Karpas-422 (cell line): ENCODE results near the gene GJA10. TPM values are rescaled to one million over a fixed set of nuclear protein-coding genes. Genes with fewer than 3 reads are reported as not detected.

Experiments used
- DNase-seq: peaks from one replicate; pipeline ENCODE4 v3.0.0-alpha.2; 2015
- H2AFZ ChIP-seq: fragments of 200-600 bp; sonication (generic); 2 replicates; pipeline ENCODE4 v1.6.1; 2014; ENCODE audit warnings: antibody characterized with exemption, low read length, mixed read lengths
- H3K27ac ChIP-seq: fragments of 200-600 bp; sonication (generic); 2 replicates; pipeline ENCODE4 v1.5.1; 2014; ENCODE audit warnings: mild to moderate bottlenecking, low read length, moderate library complexity
- H3K27me3 ChIP-seq: fragments of 200-600 bp; sonication (generic); 2 replicates; pipeline ENCODE4 v1.6.1; 2014; ENCODE audit warnings: low read length, mixed read lengths
- H3K36me3 ChIP-seq: fragments of 200-600 bp; sonication (generic); 2 replicates; pipeline ENCODE4 v1.6.1; 2014; ENCODE audit warnings: low read length, mixed read lengths; ENCODE audit not compliant: insufficient read depth
- H3K4me1 ChIP-seq: fragments of 200-600 bp; sonication (generic); 2 replicates; pipeline ENCODE4 v1.6.1; 2014; ENCODE audit warnings: mild to moderate bottlenecking, low read length, mixed read lengths
- H3K4me2 ChIP-seq: fragments of 200-600 bp; sonication (generic); 2 replicates; pipeline ENCODE4 v1.6.1; 2014; ENCODE audit warnings: low read length, low read depth, mild to moderate bottlenecking; ENCODE audit not compliant: poor library complexity, severe bottlenecking
- H3K4me3 ChIP-seq: fragments of 200-600 bp; sonication (generic); 2 replicates; pipeline ENCODE4 v1.5.1; 2014; ENCODE audit warnings: mild to moderate bottlenecking, antibody characterized with exemption, low read length, mixed read lengths
- H3K79me2 ChIP-seq: fragments of 200-600 bp; sonication (generic); 2 replicates; pipeline ENCODE4 v1.6.1; 2014; ENCODE audit warnings: mild to moderate bottlenecking, low read length, mixed read lengths
- H3K9ac ChIP-seq: fragments of 200-600 bp; sonication (generic); 2 replicates; pipeline ENCODE4 v1.6.0; 2014; ENCODE audit warnings: low read length
- H3K9me2 ChIP-seq: fragments of 200-600 bp; sonication (generic), shearing (Covaris generic); replicated peaks from 2 replicates; pipeline ENCODE4 v1.6.0; 2014; ENCODE audit warnings: mild to moderate bottlenecking, low read length, moderate library complexity; ENCODE audit not compliant: insufficient read depth
- H3K9me3 ChIP-seq: fragments of 300-700, 200-600 bp; sonication (generic); 2 replicates; pipeline ENCODE4 v1.6.1; 2014; ENCODE audit warnings: low read length, mixed read lengths
- H4K20me1 ChIP-seq: fragments of 200-600 bp; sonication (generic); 2 replicates; pipeline ENCODE4 v1.6.1; 2014; ENCODE audit warnings: mild to moderate bottlenecking, antibody characterized with exemption, low read length, low read depth; ENCODE audit not compliant: insufficient read depth
- total RNA-seq: library from RNA; depleted of rRNA; stranded (reverse); fragments of >200 nt; shearing (Covaris generic); gene quantifications from 2 replicates; pipeline ENCODE4 v1.2.3, GENCODE V29; 2014; ENCODE audit warnings: low replicate concordance

Gene GJA10
- total RNA-seq, 1 experiment from 2014 or later = 1.3 TPM

GRCh38 chr6:89936177-89936576, 41.9 kb downstream of the GJA10 start:
- Histone ChIP-seq H3K36me3 (no peaks in the 10 kb centered on the region), H4K20me1 (no peaks in the 10 kb centered on the region), H2AFZ (no peak overlapping the region), H3K9me3 (no peaks in the 10 kb centered on the region), H3K27ac (no peak overlapping the region), H3K9me2 (no peaks in the 10 kb centered on the region), H3K4me1 (no peaks in the 10 kb centered on the region), H3K4me3 (no peak overlapping the region), H3K79me2 (no peaks in the 10 kb centered on the region), H3K4me2 (no peak overlapping the region), H3K27me3 (no peaks in the 10 kb centered on the region), H3K9ac (no peak overlapping the region)
- DNase-seq = no peak

- Histone ChIP-seq H3K9ac (no peak overlapping the region), H3K79me2 (no peaks in the 10 kb centered on the region), H3K9me2 (no peaks in the 10 kb centered on the region), H2AFZ (no peak overlapping the region), H3K27me3 (no peaks in the 10 kb centered on the region), H3K4me2 (no peak overlapping the region), H4K20me1 (no peaks in the 10 kb centered on the region), H3K4me1 (no peaks in the 10 kb centered on the region), H3K27ac (no peak overlapping the region), H3K36me3 (no peaks in the 10 kb centered on the region), H3K9me3 (no peaks in the 10 kb centered on the region), H3K4me3 (no peak overlapping the region)
- no peak for DNase-seq
Measured at GRCh38 chr6:89938014-89938413, 43.7 kb downstream of the GJA10 start.

GRCh38 chr6:89939144-89939543, 44.9 kb downstream of the GJA10 start:
- H4K20me1 ChIP-seq = no peaks in the 10 kb centered on the region
- no peak overlapping the region for H3K4me2 ChIP-seq
- H3K9me2 ChIP-seq = no peaks in the 10 kb centered on the region
- no peaks in the 10 kb centered on the region for H3K79me2 ChIP-seq
- DNase-seq = no peak
- H3K27me3 ChIP-seq = no peaks in the 10 kb centered on the region
- H3K4me3 ChIP-seq = no peak overlapping the region
- no peak overlapping the region for H2AFZ ChIP-seq
- H3K9ac ChIP-seq = no peak overlapping the region
- no peaks in the 10 kb centered on the region for H3K36me3 ChIP-seq
- H3K9me3 ChIP-seq = no peaks in the 10 kb centered on the region
- H3K4me1 ChIP-seq = no peaks in the 10 kb centered on the region
- no peak overlapping the region for H3K27ac ChIP-seq

DNA sequence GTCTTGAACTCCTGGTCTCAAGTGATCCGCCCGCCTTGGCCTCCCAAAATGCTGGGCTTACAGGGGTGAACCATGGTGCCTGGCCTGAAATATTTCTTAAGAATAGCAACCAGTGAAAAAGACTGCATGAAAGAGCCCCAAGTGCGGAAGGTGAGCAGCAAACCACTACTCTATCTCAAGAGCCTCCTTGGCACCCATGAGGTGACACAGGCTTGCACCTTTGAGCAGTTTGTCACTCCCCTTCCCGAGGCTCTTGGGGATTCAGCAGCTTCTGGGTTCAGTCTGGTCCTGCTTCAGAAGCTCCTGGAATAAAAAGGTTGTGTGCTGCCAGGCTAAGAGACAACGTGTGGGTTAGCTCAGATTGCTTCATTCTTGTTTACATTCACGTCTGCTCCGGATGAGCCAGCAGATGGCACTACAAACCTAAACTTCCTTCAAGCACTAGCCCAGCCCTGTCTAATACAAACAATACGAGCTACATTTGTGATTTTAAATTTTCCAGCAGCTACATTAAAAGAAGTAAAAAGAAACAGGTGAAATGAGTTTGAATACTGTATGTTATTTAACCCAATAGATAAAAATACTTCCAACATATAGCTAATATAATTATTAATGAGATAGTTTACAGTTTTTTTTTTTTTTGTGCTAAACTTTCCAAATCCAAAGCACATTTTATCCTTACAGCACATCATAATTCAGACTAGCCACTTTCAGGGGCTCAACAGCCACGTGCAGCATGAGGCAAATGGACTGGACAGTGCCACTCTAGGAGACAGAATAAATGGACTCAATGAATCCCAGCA, 46.2 kb downstream of the GJA10 start:
- H3K27ac ChIP-seq = no peak overlapping the region
- no peaks in the 10 kb centered on the region for H3K27me3 ChIP-seq
- no peaks in the 10 kb centered on the region for H3K9me2 ChIP-seq
- no peak overlapping the region for H3K4me2 ChIP-seq
- no peak overlapping the region for H2AFZ ChIP-seq
- no peaks in the 10 kb centered on the region for H3K79me2 ChIP-seq
- H3K4me1 ChIP-seq = no peaks in the 10 kb centered on the region
- DNase-seq = peak; percentile 87
- H3K36me3 ChIP-seq = no peaks in the 10 kb centered on the region
- no peaks in the 10 kb centered on the region for H3K9me3 ChIP-seq
- H4K20me1 ChIP-seq = no peaks in the 10 kb centered on the region
- no peak overlapping the region for H3K9ac ChIP-seq
- no peak overlapping the region for H3K4me3 ChIP-seq

DNA sequence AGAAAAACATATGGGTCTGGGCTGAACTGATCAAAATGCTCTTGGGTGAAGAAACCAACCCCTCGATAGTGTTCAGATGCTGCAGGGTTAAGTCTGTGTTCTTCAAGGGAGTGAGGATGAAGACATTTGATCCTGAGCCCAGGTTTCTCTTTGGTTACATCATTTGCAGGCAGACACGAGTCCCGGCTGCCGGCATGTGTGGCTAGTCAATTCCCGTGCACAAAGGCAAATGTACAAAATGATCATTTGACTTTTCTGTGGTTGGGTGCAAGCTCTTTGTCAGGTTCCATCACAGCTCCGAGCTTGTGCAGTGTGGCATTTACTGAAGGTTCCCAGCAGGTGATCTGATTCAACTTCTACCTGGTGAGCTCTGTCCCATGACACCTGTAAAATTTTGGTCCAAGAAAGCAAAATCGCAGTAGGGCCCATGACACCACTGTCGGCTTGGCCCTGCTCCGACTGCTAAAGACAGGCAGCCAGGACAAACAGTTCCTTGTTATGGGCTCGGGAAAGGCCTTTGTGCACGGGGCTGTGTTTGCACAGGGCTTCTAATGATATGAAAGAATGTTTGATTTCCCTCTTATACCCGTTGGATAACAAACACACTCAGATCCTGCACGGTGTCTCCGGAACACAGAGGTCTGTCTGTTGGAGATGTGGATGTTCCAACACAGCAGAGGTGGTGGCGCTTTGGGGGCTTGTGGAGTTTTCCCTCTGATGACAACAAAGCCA, 46.9 kb downstream of the GJA10 start:
- H3K9me2 ChIP-seq = no peaks in the 10 kb centered on the region
- H3K9ac ChIP-seq = no peak overlapping the region
- H4K20me1 ChIP-seq = no peaks in the 10 kb centered on the region
- no peaks in the 10 kb centered on the region for H3K9me3 ChIP-seq
- H3K27ac ChIP-seq = no peak overlapping the region
- no peak for DNase-seq
- no peak overlapping the region for H3K4me2 ChIP-seq
- no peaks in the 10 kb centered on the region for H3K36me3 ChIP-seq
- H3K27me3 ChIP-seq = no peaks in the 10 kb centered on the region
- no peak overlapping the region for H3K4me3 ChIP-seq
- H3K79me2 ChIP-seq = no peaks in the 10 kb centered on the region
- no peaks in the 10 kb centered on the region for H3K4me1 ChIP-seq
- H2AFZ ChIP-seq = no peak overlapping the region

- no peak overlapping the region for H3K9ac ChIP-seq
- H3K9me2 ChIP-seq = no peaks in the 10 kb centered on the region
- no peaks in the 10 kb centered on the region for H4K20me1 ChIP-seq
- H3K27ac ChIP-seq = no peak overlapping the region
- no peaks in the 10 kb centered on the region for H3K27me3 ChIP-seq
- no peak for DNase-seq
- no peaks in the 10 kb centered on the region for H3K9me3 ChIP-seq
- H3K79me2 ChIP-seq = no peaks in the 10 kb centered on the region
- no peaks in the 10 kb centered on the region for H3K36me3 ChIP-seq
- H3K4me1 ChIP-seq = no peaks in the 10 kb centered on the region
- H2AFZ ChIP-seq = no peak overlapping the region
- no peak overlapping the region for H3K4me3 ChIP-seq
- no peak overlapping the region for H3K4me2 ChIP-seq
Measured at GRCh38 chr6:89941763-89942497, 47.7 kb downstream of the GJA10 start.

DNA sequence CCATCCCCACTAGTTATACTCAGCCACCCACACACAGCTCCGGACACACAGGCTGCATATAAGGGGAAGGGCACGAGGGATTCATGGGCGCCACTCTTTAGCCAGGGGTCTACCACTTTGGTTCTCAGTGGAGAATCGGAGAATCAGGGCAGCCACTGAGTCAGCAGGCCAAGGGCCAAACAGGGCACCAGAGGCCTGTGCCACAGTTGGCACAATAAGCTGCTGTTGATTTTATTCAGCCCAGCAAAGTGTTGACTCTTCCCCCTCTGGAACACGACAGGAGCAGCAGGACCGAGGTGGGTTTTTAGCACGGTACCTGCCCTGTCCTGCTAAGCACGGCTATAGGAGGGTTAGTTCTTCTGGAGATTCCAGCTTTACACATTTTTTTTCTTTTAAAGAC, 48.3 kb downstream of the GJA10 start:
- H3K4me1 ChIP-seq = no peaks in the 10 kb centered on the region
- no peak overlapping the region for H3K27ac ChIP-seq
- no peaks in the 10 kb centered on the region for H3K36me3 ChIP-seq
- no peak overlapping the region for H3K4me2 ChIP-seq
- H3K79me2 ChIP-seq = no peaks in the 10 kb centered on the region
- no peak overlapping the region for H2AFZ ChIP-seq
- no peak overlapping the region for H3K4me3 ChIP-seq
- H3K9me3 ChIP-seq = no peaks in the 10 kb centered on the region
- H3K9me2 ChIP-seq = no peaks in the 10 kb centered on the region
- no peak overlapping the region for H3K9ac ChIP-seq
- no peaks in the 10 kb centered on the region for H3K27me3 ChIP-seq
- H4K20me1 ChIP-seq = no peaks in the 10 kb centered on the region
- no peak for DNase-seq

- Histone ChIP-seq H4K20me1 (no peaks in the 10 kb centered on the region), H3K9me2 (no peaks in the 10 kb centered on the region), H3K4me1 (no peaks in the 10 kb centered on the region), H3K4me2 (no peak overlapping the region), H3K4me3 (no peak overlapping the region), H3K27me3 (no peaks in the 10 kb centered on the region), H2AFZ (no peak overlapping the region), H3K9me3 (no peaks in the 10 kb centered on the region), H3K36me3 (no peaks in the 10 kb centered on the region), H3K9ac (no peak overlapping the region), H3K27ac (no peak overlapping the region), H3K79me2 (no peaks in the 10 kb centered on the region)
- no peak for DNase-seq
Measured at GRCh38 chr6:89944181-89944755, 50.0 kb downstream of the GJA10 start.
